ENCODE data around the gene C1R.

The C1R gene

DNA sequence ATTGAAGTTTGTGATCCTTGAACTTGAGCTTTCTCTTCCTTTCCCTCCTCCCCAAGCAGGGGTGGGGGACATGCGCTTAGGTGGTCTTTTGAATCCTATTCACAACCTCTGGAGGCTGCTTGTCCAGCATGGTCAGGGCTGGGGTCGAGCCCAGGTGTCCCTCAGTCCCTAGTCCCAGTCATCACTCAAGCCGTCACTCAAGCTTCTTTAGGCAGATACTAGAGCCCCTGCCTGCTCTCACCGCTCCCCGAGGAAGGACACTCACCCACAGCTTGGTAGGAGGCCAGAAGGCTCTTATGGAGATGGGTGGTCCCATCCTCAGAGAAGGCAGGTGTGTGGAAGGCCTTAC lies 17.3 kb upstream of the C1R start:
- TF ChIP-seq SIN3A (IDR thresholded peaks at IDR 0.05; ENCODE audit: borderline replicate concordance, insufficient read depth, low read length) (no peak), FOXP2 (optimal IDR thresholded peaks at IDR 0.05; ENCODE audit: borderline replicate concordance, extremely low read depth, extremely low read length, insufficient read depth) (no peak), TAF1 (IDR thresholded peaks at IDR 0.05; ENCODE audit: borderline replicate concordance, insufficient read depth, low read length) (no peak)
- TF ChIP-seq, protein P1, sequence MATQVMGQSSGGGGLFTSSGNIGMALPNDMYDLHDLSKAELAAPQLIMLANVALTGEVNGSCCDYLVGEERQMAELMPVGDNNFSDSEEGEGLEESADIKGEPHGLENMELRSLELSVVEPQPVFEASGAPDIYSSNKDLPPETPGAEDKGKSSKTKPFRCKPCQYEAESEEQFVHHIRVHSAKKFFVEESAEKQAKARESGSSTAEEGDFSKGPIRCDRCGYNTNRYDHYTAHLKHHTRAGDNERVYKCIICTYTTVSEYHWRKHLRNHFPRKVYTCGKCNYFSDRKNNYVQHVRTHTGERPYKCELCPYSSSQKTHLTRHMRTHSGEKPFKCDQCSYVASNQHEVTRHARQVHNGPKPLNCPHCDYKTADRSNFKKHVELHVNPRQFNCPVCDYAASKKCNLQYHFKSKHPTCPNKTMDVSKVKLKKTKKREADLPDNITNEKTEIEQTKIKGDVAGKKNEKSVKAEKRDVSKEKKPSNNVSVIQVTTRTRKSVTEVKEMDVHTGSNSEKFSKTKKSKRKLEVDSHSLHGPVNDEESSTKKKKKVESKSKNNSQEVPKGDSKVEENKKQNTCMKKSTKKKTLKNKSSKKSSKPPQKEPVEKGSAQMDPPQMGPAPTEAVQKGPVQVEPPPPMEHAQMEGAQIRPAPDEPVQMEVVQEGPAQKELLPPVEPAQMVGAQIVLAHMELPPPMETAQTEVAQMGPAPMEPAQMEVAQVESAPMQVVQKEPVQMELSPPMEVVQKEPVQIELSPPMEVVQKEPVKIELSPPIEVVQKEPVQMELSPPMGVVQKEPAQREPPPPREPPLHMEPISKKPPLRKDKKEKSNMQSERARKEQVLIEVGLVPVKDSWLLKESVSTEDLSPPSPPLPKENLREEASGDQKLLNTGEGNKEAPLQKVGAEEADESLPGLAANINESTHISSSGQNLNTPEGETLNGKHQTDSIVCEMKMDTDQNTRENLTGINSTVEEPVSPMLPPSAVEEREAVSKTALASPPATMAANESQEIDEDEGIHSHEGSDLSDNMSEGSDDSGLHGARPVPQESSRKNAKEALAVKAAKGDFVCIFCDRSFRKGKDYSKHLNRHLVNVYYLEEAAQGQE (IDR thresholded peaks at IDR 0.05; ENCODE audit: insufficient read depth in 1 of 2, low read depth in 2 of 2, low read length in 2 of 2) = no peak

DNA sequence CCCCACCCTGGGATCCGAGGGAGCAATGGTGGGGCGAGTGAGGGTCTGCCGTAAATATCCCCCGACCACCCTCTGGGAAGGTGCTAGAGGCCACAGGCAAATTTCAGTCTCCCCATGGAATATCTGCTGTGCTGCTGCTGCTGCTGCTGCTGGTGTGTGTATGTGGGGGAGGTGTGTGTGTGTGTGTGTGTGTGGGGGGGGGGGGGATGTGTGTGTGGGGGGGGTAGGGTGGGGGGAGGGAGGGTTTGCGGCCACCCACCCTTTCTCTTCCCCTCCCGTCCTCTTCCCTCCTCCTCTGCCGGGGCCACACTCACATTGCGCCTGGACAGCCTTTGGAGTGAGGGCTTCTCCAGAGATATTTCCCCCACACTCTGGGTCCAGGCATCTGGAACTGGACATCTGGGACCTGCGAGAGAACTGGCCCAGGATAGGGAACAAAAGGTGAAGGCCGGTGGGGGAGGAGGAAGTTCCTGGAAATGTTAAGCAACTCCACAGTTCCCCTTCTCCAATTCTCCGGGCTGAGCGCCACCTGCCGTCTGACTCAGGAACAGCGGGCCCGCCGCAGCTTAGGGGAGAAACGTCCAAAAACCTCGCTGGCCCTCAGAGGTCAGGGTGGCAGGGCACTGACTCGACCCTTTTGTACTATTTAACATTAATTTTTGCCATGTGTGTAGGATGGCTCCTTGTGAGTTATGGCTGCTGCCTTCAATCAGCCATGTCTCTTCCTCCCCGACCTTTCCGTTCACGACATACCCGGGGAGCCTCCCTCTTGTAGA lies 16.7 kb upstream of the C1R start, which contains the start of gene C1RL:
TSS of gene C1RL (minus strand) at position 419 of the 776 bp plus-strand sequence. CDS start at position 385, 34 bp downstream.
- no peak for TF ChIP-seq POLR2AphosphoS5 (IDR thresholded peaks at IDR 0.05; ENCODE audit: low read depth, low read length)
- no peak for TF ChIP-seq FOXP2 (optimal IDR thresholded peaks at IDR 0.05; ENCODE audit: borderline replicate concordance, extremely low read depth, extremely low read length, insufficient read depth)
- no peak for TF ChIP-seq TAF1 (IDR thresholded peaks at IDR 0.05; ENCODE audit: borderline replicate concordance, insufficient read depth, low read length)
- TF ChIP-seq SIN3A (IDR thresholded peaks at IDR 0.05; ENCODE audit: borderline replicate concordance, insufficient read depth, low read length) = no peak
- TF ChIP-seq, protein P1 (IDR thresholded peaks at IDR 0.05; ENCODE audit: insufficient read depth in 1 of 2, low read depth in 2 of 2, low read length in 2 of 2) = no peak

DNA sequence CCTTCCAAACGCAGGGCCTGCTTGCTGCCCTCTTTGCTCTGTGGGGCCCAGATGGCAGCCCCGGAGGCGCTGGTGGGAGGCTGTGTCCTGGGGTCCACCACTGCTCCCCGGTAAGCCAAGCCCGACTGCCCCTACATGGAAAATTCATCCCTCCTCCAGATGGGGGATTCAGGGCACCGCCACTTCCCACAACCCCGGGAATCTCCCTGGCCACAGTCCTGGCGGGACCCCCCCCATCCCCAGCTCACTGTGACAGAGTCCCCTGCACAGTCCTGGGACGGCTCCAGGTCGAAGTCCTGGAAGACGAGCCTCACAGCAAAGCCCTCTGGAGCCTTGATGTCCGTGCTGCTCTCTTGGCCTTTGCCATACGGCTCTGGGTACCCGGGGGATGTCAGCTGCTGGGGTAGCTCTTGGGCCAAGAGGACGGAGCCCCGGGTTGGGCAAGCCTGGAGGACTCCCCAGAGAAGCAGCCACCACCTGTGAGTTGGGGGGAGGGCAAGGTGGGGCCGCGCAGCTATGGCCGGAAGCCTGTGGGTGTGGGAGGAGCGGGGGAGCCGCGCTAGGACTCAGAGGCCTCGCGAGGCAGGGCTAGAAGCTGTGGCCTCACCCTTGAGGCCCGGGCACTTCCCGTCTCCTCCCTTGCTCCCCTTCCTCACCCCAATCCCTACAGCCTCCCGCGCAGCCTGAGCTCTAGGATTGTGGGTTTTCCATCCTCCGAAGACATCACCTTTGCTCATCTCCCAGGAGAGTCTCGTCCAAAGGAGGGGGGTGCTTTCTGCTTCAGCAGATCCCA lies 16.0 kb upstream of the C1R start:
- TF ChIP-seq SIN3A (IDR thresholded peaks at IDR 0.05; ENCODE audit: borderline replicate concordance, insufficient read depth, low read length) (no peak), FOXP2 (optimal IDR thresholded peaks at IDR 0.05; ENCODE audit: borderline replicate concordance, extremely low read depth, extremely low read length, insufficient read depth) (no peak), TAF1 (IDR thresholded peaks at IDR 0.05; ENCODE audit: borderline replicate concordance, insufficient read depth, low read length) (no peak), POLR2AphosphoS5 (IDR thresholded peaks at IDR 0.05; ENCODE audit: low read depth, low read length) (no peak)
- TF ChIP-seq, protein P1 (IDR thresholded peaks at IDR 0.05; ENCODE audit: insufficient read depth in 1 of 2, low read depth in 2 of 2, low read length in 2 of 2) = no peak

DNA sequence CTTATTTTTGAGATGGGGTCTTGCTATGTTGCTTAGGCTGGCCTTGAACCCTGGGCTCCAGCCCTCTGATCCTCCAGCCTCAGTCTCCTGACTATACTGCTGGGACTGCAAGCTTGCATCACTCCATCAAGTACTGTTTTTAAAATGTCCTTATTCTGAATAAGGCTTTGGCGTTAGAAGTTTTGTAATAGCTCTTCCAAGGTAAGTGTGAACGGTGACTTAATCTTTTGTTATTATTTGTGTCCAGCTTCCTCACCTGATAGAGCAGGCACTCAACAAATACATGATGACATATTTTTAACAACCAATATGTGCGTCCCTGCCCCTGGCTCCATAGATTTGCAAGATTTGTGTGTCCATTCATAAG lies 15.4 kb upstream of the C1R start:
- TF ChIP-seq SIN3A (IDR thresholded peaks at IDR 0.05; ENCODE audit: borderline replicate concordance, insufficient read depth, low read length) (no peak), POLR2AphosphoS5 (IDR thresholded peaks at IDR 0.05; ENCODE audit: low read depth, low read length) (no peak), FOXP2 (optimal IDR thresholded peaks at IDR 0.05; ENCODE audit: borderline replicate concordance, extremely low read depth, extremely low read length, insufficient read depth) (no peak), TAF1 (IDR thresholded peaks at IDR 0.05; ENCODE audit: borderline replicate concordance, insufficient read depth, low read length) (no peak)
- TF ChIP-seq, protein P1 (IDR thresholded peaks at IDR 0.05; ENCODE audit: insufficient read depth in 1 of 2, low read depth in 2 of 2, low read length in 2 of 2) = no peak

Measured in PFSK-1 (cell line).